HepG2 (cell line): ENCODE data around the gene EVA1A. TPM values are rescaled to one million over a fixed set of nuclear protein-coding genes. Genes with fewer than 3 reads are reported as not detected.

Experiments
- ATF7 ChIP-seq, 2 experiments: fragments of 450-650 bp in 1 of 2; sonication (generic) in 1 of 2; formaldehyde crosslinking in 1 of 2; IDR thresholded peaks; 2 replicates each; pipeline versions ENCODE4 v1.4.0 to v1.6.1; 2016 to 2020; ENCODE audit warnings: antibody characterized with exemption in 1 of 2, mild to moderate bottlenecking in 1 of 2, missing genetic modification reagents in 1 of 2
- HNF4A ChIP-seq: sonication (generic); formaldehyde crosslinking; IDR thresholded peaks from 2 replicates; pipeline ENCODE4 v1.4.0; 2020; ENCODE audit warnings: missing genetic modification reagents
- HNF4G ChIP-seq, 2 experiments: sonication (generic) in 1 of 2; formaldehyde crosslinking in 1 of 2; IDR thresholded peaks; 2 replicates each; pipeline versions ENCODE4 v1.4.0 to v1.6.1; 2011 to 2020; ENCODE audit warnings: borderline replicate concordance in 2 of 2, low read depth in 2 of 2, mild to moderate bottlenecking in 2 of 2, low read length in 1 of 2, missing genetic modification reagents in 1 of 2, moderate library complexity in 1 of 2
- NR2F6 ChIP-seq, 2 experiments: IDR thresholded peaks; 2 replicates each; pipeline ENCODE4 v1.6.1; 2016; ENCODE audit warnings: antibody characterized with exemption in 1 of 2, mild to moderate bottlenecking in 1 of 2
- SALL1 ChIP-seq: sonication (generic); formaldehyde crosslinking; IDR thresholded peaks from 2 replicates; pipeline ENCODE4 v1.8.0; 2022; ENCODE audit warnings: mild to moderate bottlenecking, missing genetic modification reagents
- polyA plus RNA-seq, 8 experiments: library from polyadenylated mRNA; depleted of rRNA in 3 of 8; stranded (reverse) in 7 of 8; unstranded in 1 of 8; fragments of >200 nt; fragmentation: Illumina TruSeq in 4 of 8; extraction: Trizol in 4 of 8; gene quantifications; 2 replicates each; pipeline versions ENCODE4 v1.2.1 to v1.2.3, GENCODE V29; 2011 to 2016; ENCODE audit warnings: low read depth in 4 of 8, missing spikeins in 1 of 8, mixed read lengths in 1 of 8; ENCODE audit not compliant: insufficient read depth in 1 of 8
- total RNA-seq, 5 experiments: library from RNA; depleted of rRNA; stranded (reverse); fragments of >200 nt; fragmentation: Illumina TruSeq; extraction: Trizol; gene quantifications; 2 replicates each; pipeline ENCODE4 v1.2.3, GENCODE V29; 2016; ENCODE audit warnings: low read depth in 1 of 5
- TF ChIP-seq, protein P1 (sequence below), 2 experiments: sonication (generic) in 1 of 2; formaldehyde crosslinking in 1 of 2; IDR thresholded peaks; 2 replicates each; pipeline versions ENCODE4 v1.6.1 to v1.9.0; 2014 to 2022; ENCODE audit warnings: antibody characterized with exemption in 1 of 2, borderline replicate concordance in 1 of 2, inconsistent platforms in 1 of 2, low read depth in 1 of 2, missing genetic modification reagents in 1 of 2
- TF ChIP-seq, protein P2 (sequence below): sonication (generic); formaldehyde crosslinking; IDR thresholded peaks from 2 replicates; pipeline ENCODE4 v1.4.0; 2020; ENCODE audit warnings: low read depth, mild to moderate bottlenecking, missing genetic modification reagents
- TF ChIP-seq, protein P3 (sequence below): sonication (generic); formaldehyde crosslinking; conservative IDR thresholded peaks from 2 replicates; pipeline ENCODE4 v1.5.0; 2020; ENCODE audit warnings: missing genetic modification reagents

Gene EVA1A
- total and polyA plus RNA-seq, 2 of the 13 experiments (the other 11 are each of a cell fraction or from before 2014, with no cell fraction given) = 57.5 to 57.8 TPM

DNA sequence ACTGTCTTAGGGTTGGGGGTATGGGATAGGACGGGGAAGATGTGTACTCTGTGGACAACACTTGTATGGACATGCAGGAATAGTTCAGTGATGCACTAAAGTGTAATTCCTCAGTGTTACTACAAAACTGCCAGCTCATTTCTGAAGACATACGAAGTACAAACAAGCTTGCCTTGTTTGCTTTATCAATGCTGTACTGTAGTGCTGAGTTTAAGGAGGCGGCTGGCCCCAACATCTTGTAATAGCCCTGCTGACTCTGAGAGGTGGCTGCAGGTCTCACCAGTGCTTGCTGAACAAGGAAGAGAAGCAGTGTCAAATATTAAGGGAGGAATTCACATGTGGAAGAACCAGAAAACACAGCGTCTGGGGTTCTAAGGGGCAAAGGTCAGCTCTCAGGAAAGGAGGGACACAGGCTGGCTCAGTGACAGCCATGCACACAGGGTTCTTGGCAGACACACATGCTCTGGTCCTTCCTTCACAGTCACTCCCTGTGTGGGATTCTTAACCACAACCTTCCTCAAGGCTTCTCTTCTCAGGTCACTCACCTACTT, 39.8 kb upstream of the EVA1A start (continued):
- TF ChIP-seq, protein P1, sequence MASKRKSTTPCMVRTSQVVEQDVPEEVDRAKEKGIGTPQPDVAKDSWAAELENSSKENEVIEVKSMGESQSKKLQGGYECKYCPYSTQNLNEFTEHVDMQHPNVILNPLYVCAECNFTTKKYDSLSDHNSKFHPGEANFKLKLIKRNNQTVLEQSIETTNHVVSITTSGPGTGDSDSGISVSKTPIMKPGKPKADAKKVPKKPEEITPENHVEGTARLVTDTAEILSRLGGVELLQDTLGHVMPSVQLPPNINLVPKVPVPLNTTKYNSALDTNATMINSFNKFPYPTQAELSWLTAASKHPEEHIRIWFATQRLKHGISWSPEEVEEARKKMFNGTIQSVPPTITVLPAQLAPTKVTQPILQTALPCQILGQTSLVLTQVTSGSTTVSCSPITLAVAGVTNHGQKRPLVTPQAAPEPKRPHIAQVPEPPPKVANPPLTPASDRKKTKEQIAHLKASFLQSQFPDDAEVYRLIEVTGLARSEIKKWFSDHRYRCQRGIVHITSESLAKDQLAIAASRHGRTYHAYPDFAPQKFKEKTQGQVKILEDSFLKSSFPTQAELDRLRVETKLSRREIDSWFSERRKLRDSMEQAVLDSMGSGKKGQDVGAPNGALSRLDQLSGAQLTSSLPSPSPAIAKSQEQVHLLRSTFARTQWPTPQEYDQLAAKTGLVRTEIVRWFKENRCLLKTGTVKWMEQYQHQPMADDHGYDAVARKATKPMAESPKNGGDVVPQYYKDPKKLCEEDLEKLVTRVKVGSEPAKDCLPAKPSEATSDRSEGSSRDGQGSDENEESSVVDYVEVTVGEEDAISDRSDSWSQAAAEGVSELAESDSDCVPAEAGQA (IDR thresholded peaks at IDR 0.05; ENCODE audit: low read depth) = no peak
- TF ChIP-seq, protein P1 (CRISPR knock-in tag; IDR thresholded peaks at IDR 0.05; ENCODE audit: borderline replicate concordance) = no peak
- TF ChIP-seq ATF7 (IDR thresholded peaks at IDR 0.05) (no peak), ATF7 (CRISPR knock-in tag; IDR thresholded peaks at IDR 0.05) (no peak), NR2F6 (IDR thresholded peaks at IDR 0.05) (0 out of 2 replicates have a peak, but pooled peaks have one; percentile 36), NR2F6 (CRISPR knock-in tag; IDR thresholded peaks at IDR 0.05) (no peak), HNF4A (CRISPR knock-in tag) (peak; percentile 63; the same call in 1 of the 2 replicates), HNF4G (IDR thresholded peaks at IDR 0.05; ENCODE audit: borderline replicate concordance, low read depth, low read length) (0 out of 2 replicates have a peak, but pooled peaks have one; percentile 14), HNF4G (CRISPR knock-in tag; IDR thresholded peaks at IDR 0.05; ENCODE audit: borderline replicate concordance, low read depth) (no peak), SALL1 (0 out of 2 replicates have a peak, but pooled peaks have one; percentile 25)
- TF ChIP-seq, protein P2, sequence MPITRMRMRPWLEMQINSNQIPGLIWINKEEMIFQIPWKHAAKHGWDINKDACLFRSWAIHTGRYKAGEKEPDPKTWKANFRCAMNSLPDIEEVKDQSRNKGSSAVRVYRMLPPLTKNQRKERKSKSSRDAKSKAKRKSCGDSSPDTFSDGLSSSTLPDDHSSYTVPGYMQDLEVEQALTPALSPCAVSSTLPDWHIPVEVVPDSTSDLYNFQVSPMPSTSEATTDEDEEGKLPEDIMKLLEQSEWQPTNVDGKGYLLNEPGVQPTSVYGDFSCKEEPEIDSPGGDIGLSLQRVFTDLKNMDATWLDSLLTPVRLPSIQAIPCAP (CRISPR knock-in tag) = no peak
- TF ChIP-seq, protein P3, sequence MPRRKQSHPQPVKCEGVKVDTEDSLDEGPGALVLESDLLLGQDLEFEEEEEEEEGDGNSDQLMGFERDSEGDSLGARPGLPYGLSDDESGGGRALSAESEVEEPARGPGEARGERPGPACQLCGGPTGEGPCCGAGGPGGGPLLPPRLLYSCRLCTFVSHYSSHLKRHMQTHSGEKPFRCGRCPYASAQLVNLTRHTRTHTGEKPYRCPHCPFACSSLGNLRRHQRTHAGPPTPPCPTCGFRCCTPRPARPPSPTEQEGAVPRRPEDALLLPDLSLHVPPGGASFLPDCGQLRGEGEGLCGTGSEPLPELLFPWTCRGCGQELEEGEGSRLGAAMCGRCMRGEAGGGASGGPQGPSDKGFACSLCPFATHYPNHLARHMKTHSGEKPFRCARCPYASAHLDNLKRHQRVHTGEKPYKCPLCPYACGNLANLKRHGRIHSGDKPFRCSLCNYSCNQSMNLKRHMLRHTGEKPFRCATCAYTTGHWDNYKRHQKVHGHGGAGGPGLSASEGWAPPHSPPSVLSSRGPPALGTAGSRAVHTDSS (CRISPR knock-in tag) = no peak
